ENCODE data around the gene ZDHHC5. TPM values are rescaled to one million over a fixed set of nuclear protein-coding genes. Genes with fewer than 3 reads are reported as not detected.

Gene ZDHHC5
- total RNA-seq, 4 donors from 2014 or later: 36.5 to 57.7 (median 47.8) TPM

- intact Hi-C loops (cut with DNase I): loop anchor here (5.0 to 10.0 kb wide), 3 partner anchors 42 to 299 kb away; no protein-coding TSS in a partner anchor
- Histone ChIP-seq H3K4me3 (no peak overlapping the region), H3K4me1 (peaks cover 61 to 78% (median 73%) of the 10 kb centered on the region in 4 donors), H3K27ac (replicated peaks in 1 of 4) (no peak overlapping the region), H3K9me3 (no peaks in the 10 kb centered on the region), H3K36me3 (no peaks in the 10 kb centered on the region), H3K27me3 (peaks cover 5 to 30% (median 24%) of the 10 kb centered on the region in 4 donors)
- 75% methylated on average over 3 of the region's 3 CpGs for WGBS
- no peak for DNase-seq (ENCODE audit: extremely low spot score)
- TF ChIP-seq CTCF (IDR thresholded peaks at IDR 0.05) (no peak), EP300 (IDR thresholded peaks at IDR 0.05) (no peak), POLR2AphosphoS5 (IDR thresholded peaks at IDR 0.05) (no peak), POLR2A (IDR thresholded peaks at IDR 0.05; ENCODE audit: low read depth) (no peak)
These were observed 24.1 kb upstream of the ZDHHC5 start for GRCh38 chr11:57643802-57644201.

- DNase-seq (ENCODE audit: extremely low spot score): peak; percentile 97
- TF ChIP-seq POLR2AphosphoS5 (IDR thresholded peaks at IDR 0.05): no peak
- peak; percentile 76 to 93 (median 82) for TF ChIP-seq CTCF (IDR thresholded peaks at IDR 0.05)
- Histone ChIP-seq H3K9me3 (no peaks in the 10 kb centered on the region), H3K27me3 (peaks cover 5 to 42% (median 33%) of the 10 kb centered on the region in 4 donors), H3K36me3 (no peaks in the 10 kb centered on the region), H3K4me3 (no peak overlapping the region), H3K4me1 (peaks cover 60 to 78% (median 73%) of the 10 kb centered on the region in 4 donors), H3K27ac (replicated peaks in 1 of 4) (peak overlapping the region; percentile 32 to 64 (median 50))
- intact Hi-C loops (cut with DNase I): loop anchor here (5.0 to 10.0 kb wide), 3 partner anchors 43 to 300 kb away; no protein-coding TSS in a partner anchor
- WGBS: 7% methylated on average over 12 of the region's 17 CpGs
These were observed 22.9 kb upstream of the ZDHHC5 start for GRCh38 chr11:57644748-57645688.

- H3K4me3 ChIP-seq: no peak overlapping the region
- peaks cover 55 to 76% (median 70%) of the 10 kb centered on the region in 4 donors for H3K4me1 ChIP-seq
- TF ChIP-seq CTCF (IDR thresholded peaks at IDR 0.05) (no peak), POLR2AphosphoS5 (IDR thresholded peaks at IDR 0.05) (no peak), EP300 (IDR thresholded peaks at IDR 0.05) (no peak), POLR2A (IDR thresholded peaks at IDR 0.05; ENCODE audit: low read depth) (no peak)
- peak overlapping the region; percentile 32 to 64 (median 50) for H3K27ac ChIP-seq (replicated peaks in 1 of 4)
- H3K9me3 ChIP-seq: no peaks in the 10 kb centered on the region
- no peak for DNase-seq (ENCODE audit: extremely low spot score)
- no peaks in the 10 kb centered on the region for H3K36me3 ChIP-seq
- intact Hi-C loops (cut with DNase I): loop anchor here (10.0 kb wide), 2 partner anchors 191 to 301 kb away; no protein-coding TSS in a partner anchor
- 22% methylated on average over 5 of the region's 5 CpGs for WGBS
- H3K27me3 ChIP-seq: peaks cover 5 to 49% (median 36%) of the 10 kb centered on the region in 4 donors
These were observed 22.2 kb upstream of the ZDHHC5 start for GRCh38 chr11:57645689-57646085.

GRCh38 chr11:57646194-57646798, 21.6 kb upstream of the ZDHHC5 start:
- H3K27me3 ChIP-seq: peaks cover 5 to 55% (median 36%) of the 10 kb centered on the region in 4 donors
- 41% methylated on average over 9 of the region's 10 CpGs for WGBS
- peaks cover 53 to 70% (median 64%) of the 10 kb centered on the region in 4 donors for H3K4me1 ChIP-seq
- H3K36me3 ChIP-seq: no peaks in the 10 kb centered on the region
- no peak overlapping the region for H3K4me3 ChIP-seq
- H3K27ac ChIP-seq (replicated peaks in 1 of 4): peak overlapping the region in 3 of 4 donors; percentile 32 to 58 (median 41)
- DNase-seq (ENCODE audit: extremely low spot score): no peak
- no peaks in the 10 kb centered on the region for H3K9me3 ChIP-seq
- intact Hi-C loops (cut with DNase I): loop anchor here (10.0 kb wide), 2 partner anchors 191 to 301 kb away; no protein-coding TSS in a partner anchor
- TF ChIP-seq POLR2AphosphoS5 (IDR thresholded peaks at IDR 0.05): no peak
- TF ChIP-seq POLR2A (IDR thresholded peaks at IDR 0.05; ENCODE audit: low read depth): no peak

All from esophagus muscularis mucosa (tissue), 4 donors.